Epidermal melanocyte (primary cell): ENCODE measurements around the gene KCTD21.
A peak's percentile ranks its signal among the peaks of the same experiment; 100 is the strongest.

ENCODE experiments used
- DNase-seq: peaks from one replicate; pipeline ENCODE4 v3.0.0; 2011; ENCODE audit warnings: low spot score; ENCODE audit not compliant: insufficient read length

The KCTD21 gene

DNA sequence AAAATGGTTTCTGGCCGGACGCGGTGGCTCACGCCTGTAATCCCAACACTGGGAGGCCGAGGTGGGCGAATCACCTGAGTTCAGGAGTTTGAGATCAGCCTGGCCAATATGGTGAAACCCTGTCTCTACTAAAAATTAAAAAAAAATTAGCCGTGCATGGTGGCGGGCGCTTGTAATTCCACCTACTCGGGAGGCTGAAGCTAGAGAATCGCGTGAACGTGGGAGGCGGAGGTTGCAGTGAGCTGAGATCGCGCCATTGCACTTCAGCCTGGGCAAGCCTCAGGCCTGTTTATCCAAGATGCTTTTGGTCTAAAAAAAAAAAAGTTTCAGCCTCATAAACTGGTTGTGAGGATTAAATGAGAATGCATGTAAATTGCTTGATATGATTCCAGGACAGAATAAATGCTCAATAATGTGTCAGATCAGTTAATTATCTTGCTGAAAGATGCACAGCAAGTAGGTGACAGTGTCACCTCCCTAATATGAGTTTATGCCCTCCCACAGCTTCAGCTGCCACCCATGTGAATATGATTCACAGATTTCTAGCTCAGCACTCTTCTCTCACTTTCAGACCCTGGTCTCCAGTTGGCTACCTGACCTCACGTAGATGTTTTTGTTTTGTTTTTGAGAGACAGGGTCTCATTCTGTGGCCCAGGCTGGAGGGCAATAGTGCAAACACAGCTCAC is 47.9 kb downstream of the KCTD21 start:
- no peak for DNase-seq

- DNase-seq = peak; percentile 98
These were observed 48.7 kb downstream of the KCTD21 start, which contains the start of gene ALG8 for GRCh38 chr11:78139422-78140391. Gene ALG8, minus strand, starts transcription at chr11:78139626. Its CDS starts 38 bp downstream, at chr11:78139588.

GRCh38 chr11:78138694-78139421 is 49.6 kb downstream of the KCTD21 start:
- DNase-seq = no peak

DNA sequence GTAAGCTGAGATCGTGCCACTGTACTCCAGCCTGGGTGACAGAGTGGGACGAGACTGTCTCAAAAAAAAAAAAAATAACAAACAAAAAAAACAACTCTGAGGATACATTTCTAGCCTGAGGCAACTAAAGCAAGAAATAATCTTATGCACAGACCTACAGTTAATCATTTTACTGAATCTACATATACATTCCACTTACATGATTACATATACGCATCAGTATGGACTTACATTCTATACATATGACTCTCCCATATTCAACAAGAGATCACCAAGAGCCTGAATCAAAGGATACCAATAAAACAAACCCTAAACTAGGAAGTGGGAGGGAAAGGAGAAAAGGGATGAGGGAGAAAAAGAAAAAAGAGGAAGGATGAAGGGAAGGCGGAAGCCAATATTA is 50.1 kb downstream of the KCTD21 start:
- DNase-seq = no peak

GRCh38 chr11:78132475-78132874 is 56.0 kb downstream of the KCTD21 start:
- DNase-seq = no peak

DNA sequence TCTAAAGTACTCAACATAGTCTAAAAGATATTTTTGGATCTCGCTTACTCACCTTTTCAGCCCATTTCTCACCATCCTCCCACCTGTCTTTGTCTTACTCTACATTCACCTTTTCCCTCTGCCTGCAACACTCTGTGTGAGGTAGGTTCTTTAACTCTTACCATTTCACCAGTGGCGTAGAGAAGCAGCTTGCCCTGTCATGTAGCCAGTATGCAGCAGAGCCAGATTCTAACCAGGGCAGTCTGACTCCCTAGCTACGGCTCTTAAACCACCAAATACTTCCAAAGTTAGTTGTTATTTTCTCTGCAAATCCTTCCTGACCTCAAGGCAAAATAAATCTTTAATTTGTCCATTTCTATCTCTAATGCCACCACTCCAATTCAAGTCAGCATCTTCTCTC is 56.5 kb downstream of the KCTD21 start:
- DNase-seq = no peak

- DNase-seq = no peak
These were observed 61.0 kb downstream of the KCTD21 start for GRCh38 chr11:78127403-78127802.
